Panc1 (cell line): ENCODE data around the gene HEYL. TPM values are rescaled to one million over a fixed set of nuclear protein-coding genes. Genes with fewer than 3 reads are reported as not detected.

Experiments used
- ATAC-seq: fragments of 200-7000 bp; cut with Tn5 transposase; 2 replicates; pipeline ENCODE4 v1.9.1; 2020; ENCODE audit warnings: mild to moderate bottlenecking, moderate library complexity
- BruUV-seq: library from RNA; stranded (reverse); fragments of 400-500 nt; replicated peaks from 2 replicates; lab custom pipeline; 2021; lab: Mats Ljungman, UMichigan
- CTCF ChIA-PET: fragments of 300-600 bp; sonication (Branson Sonifier 250); formaldehyde crosslinking; loops from one replicate; lab custom pipeline; 2022; ENCODE audit warnings: antibody characterized with exemption; lab: Charles Lee
- POLR2A ChIA-PET: fragments of 300-600 bp; sonication (Branson Sonifier 250); formaldehyde crosslinking; loops from one replicate; lab custom pipeline; 2022; ENCODE audit warnings: antibody characterized with exemption; lab: Charles Lee
- DNase-seq: peaks from one replicate; pipeline ENCODE4 v3.0.0-alpha.2; 2010; ENCODE audit warnings: low read depth, low spot score
- H3K27ac ChIP-seq: 2 replicates; pipeline ENCODE4 v1.5.1; 2011; ENCODE audit warnings: mild to moderate bottlenecking, low read length, inconsistent platforms
- H3K27me3 ChIP-seq: fragments of 200-500 bp; sonication (Bioruptor generic); 2 replicates; pipeline ENCODE4 v1.6.0; 2014; ENCODE audit warnings: low read length, inconsistent platforms; ENCODE audit not compliant: control insufficient read depth, insufficient read depth
- H3K36me3 ChIP-seq: fragments of 200-500 bp; sonication (Bioruptor generic); 2 replicates; pipeline ENCODE4 v1.5.1; 2014; ENCODE audit warnings: inconsistent platforms, mild to moderate bottlenecking, low read length, moderate library complexity; ENCODE audit not compliant: control insufficient read depth, insufficient read depth
- H3K4me1 ChIP-seq: 2 replicates; pipeline ENCODE4 v1.5.1; 2011; ENCODE audit warnings: inconsistent platforms, mild to moderate bottlenecking, low read length, moderate library complexity; ENCODE audit not compliant: control insufficient read depth, insufficient read depth
- H3K4me3 ChIP-seq, 2 experiments: 2 replicates each; pipeline ENCODE4 v1.5.1; 2011 to 2012; ENCODE audit warnings: low read depth in 2 of 2, low read length in 2 of 2, mild to moderate bottlenecking in 2 of 2, inconsistent platforms in 1 of 2, moderate library complexity in 1 of 2
- H3K9me3 ChIP-seq: fragments of 200-500 bp; sonication (Bioruptor generic); 2 replicates; pipeline ENCODE4 v1.5.1; 2014; ENCODE audit warnings: low read depth, mild to moderate bottlenecking, inconsistent platforms, low read length, moderate library complexity; ENCODE audit not compliant: control insufficient read depth, insufficient read depth
- CTCF ChIP-seq: fragments of 450-650 bp; IDR thresholded peaks from 2 replicates; pipeline ENCODE4 v1.5.1; 2017; ENCODE audit warnings: mild to moderate bottlenecking
- POLR2AphosphoS5 ChIP-seq: IDR thresholded peaks from 2 replicates; pipeline ENCODE4 v1.6.1; 2012; ENCODE audit warnings: mild to moderate bottlenecking, low read depth, low read length, moderate library complexity
- REST ChIP-seq, 2 experiments: IDR thresholded peaks; 2 replicates each; pipeline ENCODE4 v1.6.1; 2011 to 2012; ENCODE audit warnings: low read depth in 2 of 2, control low read depth in 1 of 2, low read length in 1 of 2, mild to moderate bottlenecking in 1 of 2, moderate library complexity in 1 of 2; ENCODE audit not compliant: insufficient read depth in 1 of 2
- SIN3A ChIP-seq: IDR thresholded peaks from 2 replicates; pipeline ENCODE4 v1.6.1; 2012; ENCODE audit warnings: low read depth, mild to moderate bottlenecking, low read length, moderate library complexity, borderline replicate concordance; ENCODE audit not compliant: insufficient read depth
- TCF7L2 ChIP-seq: IDR thresholded peaks from 2 replicates; pipeline ENCODE4 v1.6.1; 2011; ENCODE audit warnings: mild to moderate bottlenecking, low read depth, low read length, inconsistent platforms
- in situ Hi-C: cut with HindIII; loops from 2 replicates; pipeline ENCODE4 v1.10.0; 2016; ENCODE audit warnings: low sequenced_read_pairs, low pct_unique_long_range_greater_than_20kb
- intact Hi-C: fragments of 100-400 bp; cut with micrococcal nuclease; formaldehyde crosslinking; loops from one replicate; pipeline ENCODE4 v1.10.0; 2022; ENCODE audit not compliant: unreplicated experiment
- total RNA-seq: library from RNA; stranded (reverse); gene quantifications from one replicate; pipeline ENCODE4 v1.2.1, GENCODE V29; 2021; ENCODE audit not compliant: unreplicated experiment

The HEYL gene
- total RNA-seq, 1 experiment from 2014 or later, result 2.3 TPM

GRCh38 chr1:39592069-39592468 lies 47.4 kb downstream of the HEYL start:
- BruUV-seq, result no TSS peak
- ATAC-seq (peak; percentile 59; the same call in 1 of the 2 replicates), DNase-seq (no peak)
- Histone ChIP-seq H3K27me3 (no peaks in the 10 kb centered on the region), H3K36me3 (no peaks in the 10 kb centered on the region), H3K4me1 (no peaks in the 10 kb centered on the region), H3K4me3 (no peak overlapping the region), H3K27ac (no peak overlapping the region), H3K9me3 (no peaks in the 10 kb centered on the region)
- CTCF ChIA-PET, result no interaction called here
- in situ Hi-C loops (no loop called here), intact Hi-C loops (no loop called here)
- TF ChIP-seq CTCF, result no peak
- no peak for TF ChIP-seq REST (IDR thresholded peaks at IDR 0.05; ENCODE audit: insufficient read depth in 1 of 2, low read depth in 2 of 2, low read length in 1 of 2)
- TF ChIP-seq TCF7L2, result no peak
- no peak for TF ChIP-seq POLR2AphosphoS5
- no peak for TF ChIP-seq SIN3A
- POLR2A ChIA-PET, result no interaction called here

GRCh38 chr1:39590546-39590945 lies 48.9 kb downstream of the HEYL start:
- ChIA-PET POLR2A (no interaction called here), CTCF (no interaction called here)
- no peak for ATAC-seq
- Histone ChIP-seq H3K27me3 (no peaks in the 10 kb centered on the region), H3K27ac (no peak overlapping the region), H3K4me3 (no peak overlapping the region), H3K9me3 (no peaks in the 10 kb centered on the region), H3K4me1 (no peaks in the 10 kb centered on the region), H3K36me3 (no peaks in the 10 kb centered on the region)
- in situ Hi-C loops (no loop called here), intact Hi-C loops (no loop called here)
- DNase-seq, result no peak
- no TSS peak for BruUV-seq
- TF ChIP-seq POLR2AphosphoS5 (no peak), CTCF (no peak), REST (IDR thresholded peaks at IDR 0.05; ENCODE audit: insufficient read depth in 1 of 2, low read depth in 2 of 2, low read length in 1 of 2) (no peak), SIN3A (no peak), TCF7L2 (no peak)
